WTC11 (cell line): ENCODE data around the gene MED22. TPM values are rescaled to one million over a fixed set of nuclear protein-coding genes. Genes with fewer than 3 reads are reported as not detected.

Experiments used
- ATAC-seq: fragments of 200-7000 bp; cut with Tn5 transposase; 2 replicates; pipeline ENCODE4 v1.10.0; 2021; ENCODE audit warnings: mild to moderate bottlenecking, moderate library complexity
- CTCF ChIA-PET: fragments of 300-600 bp; sonication (Branson Sonifier 250); formaldehyde crosslinking; loops from one replicate; lab custom pipeline; 2021; ENCODE audit warnings: antibody characterized with exemption; lab: Charles Lee
- POLR2A ChIA-PET: fragments of 350-600 bp; sonication (Branson Sonifier 250); formaldehyde crosslinking; loops from one replicate; lab custom pipeline; 2021; ENCODE audit warnings: antibody characterized with exemption; lab: Charles Lee
- DNase-seq: peaks from one replicate; pipeline ENCODE4 v3.0.0; 2021; ENCODE audit warnings: low spot score
- H3K27ac Mint-ChIP-seq: 2 replicates; pipeline ENCODE4 v1.8.0; 2021; ENCODE audit warnings: mixed read lengths
- H3K27me3 Mint-ChIP-seq: 2 replicates; pipeline ENCODE4 v1.8.0; 2021; ENCODE audit warnings: low read depth, mild to moderate bottlenecking, moderate library complexity, mixed read lengths
- H3K36me3 Mint-ChIP-seq: 2 replicates; pipeline ENCODE4 v1.8.0; 2021; ENCODE audit warnings: mixed read lengths
- H3K4me1 Mint-ChIP-seq: 2 replicates; pipeline ENCODE4 v1.8.0; 2022; ENCODE audit warnings: mixed read lengths
- H3K4me3 Mint-ChIP-seq: 2 replicates; pipeline ENCODE4 v1.8.0; 2021; ENCODE audit warnings: mild to moderate bottlenecking, moderate library complexity, mixed read lengths
- H3K9me3 Mint-ChIP-seq: 2 replicates; pipeline ENCODE4 v1.8.0; 2021; ENCODE audit warnings: mixed read lengths
- AFF4 ChIP-seq: sonication (generic); formaldehyde crosslinking; IDR thresholded peaks from 2 replicates; pipeline ENCODE4 v1.8.1; 2023; ENCODE audit warnings: mild to moderate bottlenecking, missing genetic modification reagents, borderline replicate concordance
- AR ChIP-seq: fragments of 250-450 bp; sonication (Bioruptor Pico); IDR thresholded peaks from 2 replicates; pipeline ENCODE4 v1.9.0; 2021; ENCODE audit warnings: mild to moderate bottlenecking
- ATF6 ChIP-seq: sonication (generic); formaldehyde crosslinking; IDR thresholded peaks from 2 replicates; pipeline ENCODE4 v1.8.1; 2023; ENCODE audit warnings: mild to moderate bottlenecking, missing genetic modification reagents
- CBFB ChIP-seq: sonication (generic); formaldehyde crosslinking; IDR thresholded peaks from 2 replicates; pipeline ENCODE4 v1.8.1; 2022; ENCODE audit warnings: mild to moderate bottlenecking, low read depth, missing genetic modification reagents
- CDX4 ChIP-seq: fragments of 250-450 bp; sonication (Bioruptor Pico); IDR thresholded peaks from 2 replicates; pipeline ENCODE4 v1.9.0; 2021; ENCODE audit warnings: moderate library complexity, mild to moderate bottlenecking, inconsistent platforms, borderline replicate concordance
- E2F5 ChIP-seq: sonication (generic); formaldehyde crosslinking; IDR thresholded peaks from 2 replicates; pipeline ENCODE4 v1.8.1; 2022; ENCODE audit warnings: mild to moderate bottlenecking, moderate library complexity, missing genetic modification reagents
- EMX1 ChIP-seq: fragments of 250-450 bp; sonication (Bioruptor Pico); IDR thresholded peaks from 2 replicates; pipeline ENCODE4 v1.8.0; 2021; ENCODE audit warnings: mild to moderate bottlenecking
- ESRRA ChIP-seq: sonication (generic); formaldehyde crosslinking; IDR thresholded peaks from 2 replicates; pipeline ENCODE4 v1.8.1; 2022; ENCODE audit warnings: mild to moderate bottlenecking, missing genetic modification reagents, borderline replicate concordance
- HMGA2 ChIP-seq: fragments of 250-450 bp; sonication (Bioruptor Pico); IDR thresholded peaks from 2 replicates; pipeline ENCODE4 v1.4.0; 2021; ENCODE audit warnings: mild to moderate bottlenecking, moderate library complexity
- HMGXB4 ChIP-seq: sonication (generic); formaldehyde crosslinking; IDR thresholded peaks from 2 replicates; pipeline ENCODE4 v1.8.1; 2023; ENCODE audit warnings: mild to moderate bottlenecking, moderate library complexity, missing genetic modification reagents
- IRF1 ChIP-seq: sonication (generic); formaldehyde crosslinking; IDR thresholded peaks from 2 replicates; pipeline ENCODE4 v1.8.0; 2023; ENCODE audit warnings: missing genetic modification reagents
- MXD4 ChIP-seq: fragments of 250-450 bp; sonication (Bioruptor Pico); IDR thresholded peaks from 2 replicates; pipeline ENCODE4 v1.8.0; 2021; ENCODE audit warnings: mild to moderate bottlenecking, moderate library complexity, borderline replicate concordance
- NFYB ChIP-seq: sonication (generic); formaldehyde crosslinking; conservative IDR thresholded peaks from 2 replicates; pipeline ENCODE4 v1.8.0; 2022; ENCODE audit warnings: low read depth, missing genetic modification reagents
- NR3C1 ChIP-seq: sonication (generic); formaldehyde crosslinking; conservative IDR thresholded peaks from 2 replicates; pipeline ENCODE4 v1.8.1; 2023; ENCODE audit warnings: low read depth, mild to moderate bottlenecking, missing genetic modification reagents
- SMAD4 ChIP-seq: sonication (generic); formaldehyde crosslinking; IDR thresholded peaks from 2 replicates; pipeline ENCODE4 v1.8.0; 2022; ENCODE audit warnings: mild to moderate bottlenecking, missing genetic modification reagents
- TEAD1 ChIP-seq: sonication (generic); formaldehyde crosslinking; IDR thresholded peaks from 2 replicates; pipeline ENCODE4 v1.8.0; 2022; ENCODE audit warnings: mild to moderate bottlenecking, missing genetic modification reagents
- TP53 ChIP-seq: sonication (generic); formaldehyde crosslinking; IDR thresholded peaks from 2 replicates; pipeline ENCODE4 v1.8.1; 2023; ENCODE audit warnings: mild to moderate bottlenecking, missing genetic modification reagents
- USF2 ChIP-seq: sonication (generic); formaldehyde crosslinking; IDR thresholded peaks from 2 replicates; pipeline ENCODE4 v1.8.1; 2023; ENCODE audit warnings: mild to moderate bottlenecking, missing genetic modification reagents, moderate library complexity
- ZMAT4 ChIP-seq: fragments of 250-450 bp; sonication (Bioruptor Pico); IDR thresholded peaks from 2 replicates; pipeline ENCODE4 v1.9.0; 2021; ENCODE audit warnings: mild to moderate bottlenecking
- ZNF396 ChIP-seq: fragments of 250-450 bp; sonication (Bioruptor Pico); IDR thresholded peaks from 2 replicates; pipeline ENCODE4 v1.8.0; 2021; ENCODE audit warnings: mild to moderate bottlenecking, moderate library complexity, borderline replicate concordance
- total RNA-seq: library from RNA; stranded (reverse); gene quantifications from 3 replicates; pipeline ENCODE4 v1.2.3, GENCODE V29; 2021

Gene MED22
- total RNA-seq, 1 experiment from 2014 or later: 59.5 TPM

GRCh38 chr9:133334161-133334560 lies 13.8 kb downstream of the MED22 start:
- peak; percentile 56 for DNase-seq
- H3K27me3 Mint-ChIP-seq: no peaks in the 10 kb centered on the region
- ATAC-seq: peak; percentile 43
- no peak for TF ChIP-seq TEAD1 (CRISPR knock-in tag)
- no peak for TF ChIP-seq ESRRA (CRISPR knock-in tag)
- TF ChIP-seq HMGA2 (CRISPR knock-in tag): no peak
- no peak for TF ChIP-seq ZNF396 (CRISPR knock-in tag)
- TF ChIP-seq ATF6 (CRISPR knock-in tag): no peak
- TF ChIP-seq IRF1 (CRISPR knock-in tag): no peak
- no peak for TF ChIP-seq EMX1 (CRISPR knock-in tag)
- no peak for TF ChIP-seq NFYB
- TF ChIP-seq TP53 (CRISPR knock-in tag): no peak
- no peak for TF ChIP-seq CDX4 (CRISPR knock-in tag)
- no peak for TF ChIP-seq ZMAT4
- TF ChIP-seq SMAD4 (CRISPR knock-in tag): no peak
- no peak for TF ChIP-seq USF2
- TF ChIP-seq AR (CRISPR knock-in tag): no peak
- TF ChIP-seq, all 79 proteins: peak for 0
- peaks cover 24% of the 10 kb centered on the region for H3K4me1 Mint-ChIP-seq
- ChIA-PET CTCF (interaction anchor here (1.0 to 3.7 kb wide), 5 partner anchors 8 to 286 kb away, joined by 3 to 33 read pairs (median 5); no protein-coding TSS in a partner anchor), POLR2A (interaction anchor here (0.7 kb wide), 1 partner anchor 14 kb away, joined by 5 read pairs; the partner anchor contains the start of genes MED22 and RPL7A)
- H3K27ac Mint-ChIP-seq: peak overlapping the region; percentile 90
- H3K36me3 Mint-ChIP-seq: peaks cover 47% of the 10 kb centered on the region
- H3K4me3 Mint-ChIP-seq: peak overlapping the region; percentile 94
- H3K9me3 Mint-ChIP-seq: peaks cover under 1% of the 10 kb centered on the region; the same call in 1 of the 2 replicates

GRCh38 chr9:133333566-133333965 lies 14.4 kb downstream of the MED22 start:
- peaks cover 41% of the 10 kb centered on the region for H3K36me3 Mint-ChIP-seq
- H3K4me1 Mint-ChIP-seq: peaks cover 24% of the 10 kb centered on the region
- DNase-seq (no peak), ATAC-seq (no peak)
- ChIA-PET POLR2A (interaction anchor here (1.0 kb wide), 1 partner anchor 15 kb away, joined by 3 read pairs; no protein-coding TSS in a partner anchor), CTCF (interaction anchor here (1.0 to 3.7 kb wide), 3 partner anchors 9 to 147 kb away, joined by 3 to 33 read pairs (median 7); no protein-coding TSS in a partner anchor)
- H3K9me3 Mint-ChIP-seq: peaks cover 6% of the 10 kb centered on the region
- H3K27ac Mint-ChIP-seq: peak overlapping the region; percentile 85; the same call in 1 of the 2 replicates
- peak overlapping the region; percentile 94; the same call in 1 of the 2 replicates for H3K4me3 Mint-ChIP-seq
- H3K27me3 Mint-ChIP-seq: no peaks in the 10 kb centered on the region
- TF ChIP-seq AFF4 (CRISPR knock-in tag): no peak
- no peak for TF ChIP-seq NR3C1 (CRISPR knock-in tag)
- TF ChIP-seq CBFB: no peak
- TF ChIP-seq HMGXB4: no peak
- no peak for TF ChIP-seq E2F5 (CRISPR knock-in tag)
- no peak for TF ChIP-seq ESRRA (CRISPR knock-in tag)
- no peak for TF ChIP-seq TP53 (CRISPR knock-in tag)
- TF ChIP-seq MXD4 (CRISPR knock-in tag): no peak
